Body of pancreas (tissue), 4 donors: ENCODE measurements around the gene NSUN3. TPM values are rescaled to one million over a fixed set of nuclear protein-coding genes. Genes with fewer than 3 reads are reported as not detected.

ENCODE experiments used
- ATAC-seq: fragments of 150-250 bp; one replicate; pipeline ENCODE4 v1.9.1; 2016
- DNase-seq, 4 donors: peaks; one replicate each; pipeline ENCODE4 v3.0.0-alpha.2; 2019
- H3K27ac ChIP-seq, 4 donors: fragments of 200-600 bp; sonication (generic); 1 replicate in 3 of 4; 2 replicates in 1 of 4; pipeline versions ENCODE4 v1.5.1 to v1.6.1; 2016 to 2019; ENCODE audit warnings: mild to moderate bottlenecking in 1 of 4, mixed read lengths in 1 of 4, moderate library complexity in 1 of 4
- H3K27me3 ChIP-seq, 2 donors: fragments of 200-600 bp; sonication (generic); one replicate each; pipeline ENCODE4 v1.6.0; 2016; ENCODE audit warnings: mild to moderate bottlenecking in 1 of 2
- H3K36me3 ChIP-seq, 2 donors: fragments of 200-600 bp; sonication (generic); replicated peaks in 1 of 2; 2 replicates each; pipeline ENCODE4 v1.5.1; 2016; ENCODE audit warnings: low read depth in 2 of 2; ENCODE audit not compliant: insufficient read depth in 1 of 2
- H3K4me1 ChIP-seq: fragments of 200-600 bp; sonication (generic); one replicate; pipeline ENCODE4 v1.6.0; 2016
- H3K4me3 ChIP-seq, 2 donors: fragments of 200-600 bp; sonication (generic); 1 replicate in 1 of 2; 2 replicates in 1 of 2; pipeline ENCODE4 v1.5.1; 2016 to 2019
- H3K9me3 ChIP-seq, 3 donors: fragments of 200-600 bp; sonication (generic); 1 replicate in 2 of 3; 2 replicates in 1 of 3; pipeline ENCODE4 v1.5.1; 2016
- CTCF ChIP-seq, 7 experiments: fragments of 450-650 bp in 4 of 7; fragments of 200-600 bp in 3 of 7; sonication (generic) in 3 of 7; IDR thresholded peaks; one replicate each; pipeline ENCODE4 v1.5.1; 2016 to 2019; ENCODE audit warnings: antibody characterized with exemption in 7 of 7
- POLR2A ChIP-seq, 3 donors: fragments of 450-650 bp; IDR thresholded peaks; one replicate each; pipeline ENCODE4 v1.6.1; 2016; ENCODE audit warnings: antibody characterized with exemption in 3 of 3, mild to moderate bottlenecking in 2 of 3
- WGBS, 2 donors: methylation state at CpG; one replicate each; pipeline ENCODE4 v1.1.5; 2017; 5-methylcytosine and 5-hydroxymethylcytosine counted together
- intact Hi-C: fragments of 100-400 bp; cut with DNase I; formaldehyde crosslinking; loops from one replicate; pipeline ENCODE4 v1.15.1; 2023
- total RNA-seq, 2 donors: library from RNA; depleted of rRNA; stranded (reverse); fragments of >200 nt; gene quantifications; one replicate each; pipeline ENCODE4 v1.1.0, GENCODE V29; 2016

Gene NSUN3
- total RNA-seq, 2 donors from 2014 or later, result 5.6 to 13.2 TPM

- no peaks in the 10 kb centered on the region for H3K4me1 ChIP-seq
- H3K36me3 ChIP-seq, result no peaks in the 10 kb centered on the region
- no peak overlapping the region for H3K4me3 ChIP-seq
- no peak for ATAC-seq
- H3K9me3 ChIP-seq, result no peaks in the 10 kb centered on the region
- intact Hi-C loops, result no loop called here
- TF ChIP-seq POLR2A (IDR thresholded peaks at IDR 0.05), result no peak
- TF ChIP-seq CTCF (IDR thresholded peaks at IDR 0.05), result no peak
- no peaks in the 10 kb centered on the region for H3K27me3 ChIP-seq
- WGBS, 2 donors, result 25 to 33% methylated on average over 1 of the region's 1 CpG
- no peak for DNase-seq
- H3K27ac ChIP-seq, result no peak overlapping the region
Observed at GRCh38 chr3:94132777-94133176, 69.9 kb downstream of the NSUN3 start.

- H3K27ac ChIP-seq, result no peak overlapping the region
- no peaks in the 10 kb centered on the region for H3K27me3 ChIP-seq
- no peak overlapping the region for H3K4me3 ChIP-seq
- no peaks in the 10 kb centered on the region for H3K4me1 ChIP-seq
- DNase-seq, result no peak
- WGBS, 2 donors, result 63 to 83% methylated on average over 1 of the region's 1 CpG
- no peaks in the 10 kb centered on the region for H3K36me3 ChIP-seq
- H3K9me3 ChIP-seq, result no peaks in the 10 kb centered on the region
- TF ChIP-seq POLR2A (IDR thresholded peaks at IDR 0.05), result no peak
- TF ChIP-seq CTCF (IDR thresholded peaks at IDR 0.05), result no peak
- intact Hi-C loops, result no loop called here
- no peak for ATAC-seq
Observed at GRCh38 chr3:94136133-94136532, 73.3 kb downstream of the NSUN3 start.

GRCh38 chr3:94137377-94137776 is 74.5 kb downstream of the NSUN3 start:
- no peaks in the 10 kb centered on the region for H3K4me1 ChIP-seq
- no peaks in the 10 kb centered on the region for H3K9me3 ChIP-seq
- WGBS, 2 donors, result 27% methylated on average over 6 of the region's 6 CpGs
- intact Hi-C loops, result no loop called here
- TF ChIP-seq CTCF (IDR thresholded peaks at IDR 0.05) (no peak), POLR2A (IDR thresholded peaks at IDR 0.05) (no peak)
- H3K27ac ChIP-seq, result no peak overlapping the region
- no peak overlapping the region for H3K4me3 ChIP-seq
- ATAC-seq (no peak), DNase-seq (peak in 1 of 4 donors; percentile 3)
- H3K36me3 ChIP-seq, result no peaks in the 10 kb centered on the region
- H3K27me3 ChIP-seq, result no peaks in the 10 kb centered on the region

- WGBS, 2 donors, result 48 to 52% methylated on average over 4 of the region's 4 CpGs
- DNase-seq (peak; percentile 49 to 79 (median 68)), ATAC-seq (peak; percentile 64)
- no peaks in the 10 kb centered on the region for H3K4me1 ChIP-seq
- TF ChIP-seq POLR2A (IDR thresholded peaks at IDR 0.05) (no peak), CTCF (IDR thresholded peaks at IDR 0.05) (no peak)
- no peak overlapping the region for H3K27ac ChIP-seq
- H3K36me3 ChIP-seq, result no peaks in the 10 kb centered on the region
- intact Hi-C loops, result no loop called here
- no peak overlapping the region for H3K4me3 ChIP-seq
- no peaks in the 10 kb centered on the region for H3K9me3 ChIP-seq
- H3K27me3 ChIP-seq, result no peaks in the 10 kb centered on the region
Observed at GRCh38 chr3:94146455-94146854, 83.6 kb downstream of the NSUN3 start.

- DNase-seq (no peak), ATAC-seq (no peak)
- no peak for TF ChIP-seq CTCF (IDR thresholded peaks at IDR 0.05)
- TF ChIP-seq POLR2A (IDR thresholded peaks at IDR 0.05), result no peak
- Histone ChIP-seq H3K9me3 (no peaks in the 10 kb centered on the region), H3K36me3 (no peaks in the 10 kb centered on the region), H3K27ac (no peak overlapping the region), H3K4me3 (no peak overlapping the region), H3K4me1 (no peaks in the 10 kb centered on the region), H3K27me3 (no peaks in the 10 kb centered on the region)
- intact Hi-C loops, result no loop called here
- WGBS, 2 donors, result 55 to 58% methylated on average over 3 of the region's 3 CpGs
Observed at GRCh38 chr3:94147012-94147411, 84.2 kb downstream of the NSUN3 start.
